Stimulated activated CD8-positive, alpha-beta memory T cell treated with anti-CD3 and anti-CD28 coated beads, Interleukin-2, amount 100 ng/mL, for 1 hour (primary cell): ENCODE results near the gene FAM184A.
A peak's percentile ranks its signal among the peaks of the same experiment; 100 is the strongest.
"Not testable (repeated sequence)": the region's sequence is repeated elsewhere in the genome, so short reads cannot be mapped to it uniquely, and the experiment has no call there.

Experiments
- DNase-seq, 2 donors: peaks; one replicate each; pipeline ENCODE4 v3.0.0-alpha.2; 2020; ENCODE audit warnings: low read depth in 2 of 2

FAM184A gene

GRCh38 chr6:119100115-119100514, 21.7 kb upstream of the FAM184A start:
- DNase-seq: no peak

- DNase-seq: not testable (repeated sequence)
Measured at GRCh38 chr6:119097815-119098361, 19.4 kb upstream of the FAM184A start.

GRCh38 chr6:119096721-119097565, 18.5 kb upstream of the FAM184A start:
- no peak for DNase-seq

- no peak for DNase-seq
Measured at GRCh38 chr6:119090256-119090655, 11.8 kb upstream of the FAM184A start.

GRCh38 chr6:119084784-119085183, 6.3 kb upstream of the FAM184A start:
- DNase-seq: no peak

- no peak for DNase-seq
Measured at GRCh38 chr6:119083007-119083406, 4.5 kb upstream of the FAM184A start.

GRCh38 chr6:119079283-119079809, 882 bp upstream of the FAM184A start:
- no peak for DNase-seq

GRCh38 chr6:119077643-119078375, 655 bp downstream of the FAM184A start:
- peak in 1 of 2 donors; percentile 33 for DNase-seq

GRCh38 chr6:119077391-119077642, 1.1 kb downstream of the FAM184A start:
- DNase-seq: no peak

GRCh38 chr6:119076576-119077390, 1.7 kb downstream of the FAM184A start:
- DNase-seq: no peak

GRCh38 chr6:119076173-119076572, 2.3 kb downstream of the FAM184A start:
- no peak for DNase-seq

GRCh38 chr6:119075200-119075981, 3.1 kb downstream of the FAM184A start:
- DNase-seq: no peak

GRCh38 chr6:119073307-119074051, 5.0 kb downstream of the FAM184A start:
- no peak for DNase-seq

- DNase-seq: no peak
Measured at GRCh38 chr6:119071576-119071975, 6.9 kb downstream of the FAM184A start.

- no peak for DNase-seq
Measured at GRCh38 chr6:119067091-119067490, 11.4 kb downstream of the FAM184A start.

GRCh38 chr6:119066517-119066916, 11.9 kb downstream of the FAM184A start:
- DNase-seq: no peak

GRCh38 chr6:119065955-119066354, 12.5 kb downstream of the FAM184A start:
- DNase-seq: no peak

GRCh38 chr6:119065382-119065781, 13.1 kb downstream of the FAM184A start:
- DNase-seq: no peak

GRCh38 chr6:119063491-119063890, 15.0 kb downstream of the FAM184A start:
- no peak for DNase-seq

- DNase-seq: no peak
Measured at GRCh38 chr6:119061215-119061614, 17.2 kb downstream of the FAM184A start.
